Kasumi-1 (cell line): ENCODE results near the gene SBK3.
"Not testable (repeated sequence)": the region's sequence is repeated elsewhere in the genome, so short reads cannot be mapped to it uniquely, and the experiment has no call there.

Experiments used
- DNase-seq, 2 experiments: peaks; one replicate each; lab custom pipeline; 2025; lab: John Stamatoyannopoulos, UW

SBK3 gene

DNA sequence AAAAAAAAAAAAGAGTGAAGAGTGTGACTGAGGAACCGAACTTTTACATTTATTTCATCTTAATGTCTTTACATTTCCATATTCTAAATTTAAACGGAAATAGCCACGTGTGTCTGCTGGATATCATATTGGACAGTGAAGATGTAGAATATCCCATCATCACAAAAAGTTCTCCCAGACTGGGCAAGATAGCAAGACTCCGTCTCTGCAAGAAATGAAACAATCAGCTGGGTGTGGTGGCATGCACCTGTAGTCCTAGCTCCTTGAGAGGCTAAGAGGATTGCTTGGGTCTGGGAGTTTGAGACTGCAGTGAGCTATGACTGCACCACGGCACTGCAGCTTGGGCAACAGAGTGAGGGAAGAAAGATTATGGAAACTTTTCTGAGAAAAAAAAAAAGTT lies 31.4 kb upstream of the SBK3 start:
- no peak for DNase-seq

DNA sequence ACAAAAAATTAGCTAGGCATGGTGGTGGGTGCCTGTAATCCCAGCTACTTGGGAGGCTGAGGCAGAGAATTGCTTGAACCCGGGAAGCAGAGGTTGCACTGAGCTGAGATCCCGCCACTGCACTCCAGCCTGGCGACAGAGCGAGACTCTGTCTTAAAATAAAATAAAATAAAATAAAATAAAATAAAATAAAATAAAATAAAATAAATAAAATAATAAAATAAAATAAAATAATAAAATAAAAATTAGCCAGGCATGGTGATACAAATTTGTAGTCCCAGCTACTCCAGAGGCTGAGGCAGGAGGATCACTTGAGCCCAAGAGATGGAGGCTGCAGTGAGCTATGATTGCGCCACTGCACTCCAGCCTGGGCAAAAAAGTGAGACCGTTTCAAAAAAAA lies 28.6 kb upstream of the SBK3 start:
- DNase-seq: not testable (repeated sequence)

DNA sequence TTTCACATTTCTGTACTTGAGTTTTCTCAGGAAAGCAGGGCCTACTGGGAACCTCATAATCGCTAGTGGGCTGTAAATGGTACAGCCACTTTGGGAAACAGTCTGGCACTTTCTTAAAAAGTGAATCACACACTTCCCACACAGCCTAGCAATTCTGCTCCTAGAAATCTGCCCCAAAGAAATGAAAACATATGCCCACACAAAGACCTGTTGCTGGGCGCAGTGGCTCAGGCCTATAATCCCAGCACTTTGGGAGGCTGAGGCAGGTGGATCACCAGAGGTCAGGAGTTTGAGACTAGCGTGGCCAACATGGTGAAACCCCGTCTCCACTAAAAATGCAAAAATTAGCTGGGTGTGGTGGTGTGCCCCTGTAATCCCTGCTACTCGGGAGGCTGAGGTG lies 24.1 kb upstream of the SBK3 start:
- not testable (repeated sequence) for DNase-seq

DNA sequence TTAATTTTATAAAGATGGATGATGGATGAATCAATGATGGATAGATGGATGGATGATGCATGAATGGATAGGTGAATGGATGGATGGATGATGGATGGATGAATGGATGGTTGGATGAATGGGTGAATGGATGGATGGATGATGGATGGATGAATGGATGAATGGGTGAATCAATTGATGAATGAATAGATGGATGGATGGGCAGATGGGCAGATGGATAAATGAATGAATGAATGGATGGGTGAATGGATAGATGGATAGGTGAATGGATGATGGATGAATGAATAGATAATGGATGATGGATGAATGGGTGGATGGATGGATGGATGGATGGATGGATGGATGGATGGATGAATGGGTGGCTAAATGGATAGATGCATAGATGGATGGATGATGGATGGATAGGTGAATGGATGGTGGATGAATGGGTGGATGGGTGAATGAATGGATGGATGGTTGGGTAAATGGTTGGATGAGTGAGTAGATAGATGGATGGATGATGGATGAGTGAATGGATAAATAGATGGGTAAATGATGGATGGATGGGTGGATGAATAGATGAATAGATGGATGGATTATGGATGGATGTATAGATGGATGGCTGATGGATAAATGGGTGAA lies 22.5 kb upstream of the SBK3 start:
- DNase-seq: no peak

DNA sequence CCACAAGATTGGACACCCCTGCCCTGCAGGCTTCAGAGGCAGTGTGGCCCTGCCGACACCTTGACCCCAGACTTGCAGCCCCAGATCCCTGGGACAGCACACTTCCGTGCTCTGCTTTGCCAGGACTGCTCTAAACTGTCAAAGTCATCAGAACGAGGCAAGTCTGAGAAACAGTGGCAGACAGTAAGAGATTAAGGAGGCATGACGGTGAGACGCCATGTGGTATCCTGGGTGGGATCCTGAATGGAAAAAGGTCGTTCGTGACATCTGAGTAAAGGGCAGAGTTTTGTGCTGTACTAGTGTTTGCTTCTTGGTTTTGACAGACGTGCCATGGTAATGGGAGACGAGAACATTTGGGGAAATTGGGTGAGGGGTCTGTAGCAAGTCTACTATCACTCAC lies 21.5 kb upstream of the SBK3 start:
- no peak for DNase-seq

DNA sequence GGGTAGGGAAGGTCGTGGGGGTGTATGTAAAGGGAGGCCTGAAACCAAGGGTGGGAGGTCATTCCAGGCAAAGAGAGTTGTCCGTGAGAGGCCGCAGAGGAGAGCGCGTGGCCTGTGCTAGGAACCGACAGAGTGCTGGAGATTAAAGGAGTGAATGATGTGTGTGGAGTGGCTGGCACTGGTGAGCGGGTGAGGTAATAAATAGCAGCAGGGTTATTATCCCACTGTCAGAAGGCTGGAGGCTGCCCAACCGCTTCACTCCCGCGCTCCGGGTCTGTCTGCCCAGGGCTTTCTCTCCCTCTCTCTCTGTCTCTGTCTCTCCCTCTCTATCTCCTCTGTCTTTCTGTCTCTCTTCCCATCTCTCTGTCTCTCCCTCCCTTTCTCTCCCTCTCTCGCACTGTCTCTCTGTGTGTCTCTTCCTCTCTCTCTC lies 17.9 kb upstream of the SBK3 start:
- DNase-seq: no peak

DNA sequence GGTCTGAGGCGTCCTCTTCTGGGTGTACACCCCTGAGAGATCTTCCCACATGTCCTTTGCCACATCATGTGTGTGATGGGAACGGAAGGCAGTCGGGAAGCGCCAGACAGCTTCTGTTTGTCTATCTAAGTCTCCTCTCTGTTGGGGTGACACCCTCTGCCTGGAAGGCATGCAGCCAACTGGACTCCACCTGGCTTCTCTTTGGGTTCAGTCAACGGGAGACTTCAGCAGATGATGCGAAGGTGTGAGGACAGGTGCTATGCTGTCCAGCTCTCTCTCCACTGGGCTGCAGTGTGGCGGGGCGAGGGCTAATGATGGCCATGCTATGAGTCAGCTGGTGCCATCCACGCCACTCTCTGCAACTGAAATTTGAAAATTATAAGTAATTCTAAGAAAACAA lies 14.3 kb upstream of the SBK3 start:
- no peak for DNase-seq

DNA sequence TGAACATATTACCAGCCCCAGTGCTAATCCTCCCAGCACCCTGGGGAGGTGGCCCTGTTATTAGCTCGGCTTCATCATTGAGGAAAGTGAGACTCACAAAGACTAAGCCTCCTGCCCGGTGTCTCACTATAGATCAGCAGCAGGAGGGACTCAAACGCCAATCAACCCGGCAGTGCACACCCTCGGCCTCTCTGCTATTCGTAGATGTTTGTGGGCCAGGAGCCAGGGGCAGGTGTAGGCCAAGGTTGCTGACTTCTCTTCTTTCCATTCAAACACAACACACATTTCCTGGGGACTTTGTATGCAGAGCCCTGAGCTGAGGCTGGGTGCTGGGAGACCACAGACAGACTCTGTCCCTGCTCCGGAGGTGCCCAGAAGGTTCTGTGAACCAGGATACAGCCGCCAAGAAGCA lies 9.4 kb upstream of the SBK3 start:
- DNase-seq: no peak

DNA sequence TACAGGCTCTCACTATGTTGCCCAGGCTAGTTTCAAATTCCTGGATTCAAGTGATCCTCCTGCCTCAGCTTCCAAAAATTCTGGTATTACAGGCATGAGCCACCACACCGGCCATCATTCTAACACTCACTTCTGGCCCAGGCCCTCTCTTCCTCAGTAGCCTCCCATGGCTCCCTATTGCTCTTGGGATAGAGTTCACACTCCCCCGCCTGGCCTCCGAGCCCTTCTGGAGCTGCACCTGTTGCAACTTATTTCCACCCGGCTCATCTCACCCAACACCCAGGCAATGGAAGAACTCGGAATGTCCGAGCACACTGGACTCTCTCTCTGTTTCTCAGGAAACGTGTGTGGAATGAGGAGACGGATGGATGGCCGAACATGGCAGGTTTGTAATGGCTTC lies 9.0 kb upstream of the SBK3 start:
- DNase-seq: no peak

DNA sequence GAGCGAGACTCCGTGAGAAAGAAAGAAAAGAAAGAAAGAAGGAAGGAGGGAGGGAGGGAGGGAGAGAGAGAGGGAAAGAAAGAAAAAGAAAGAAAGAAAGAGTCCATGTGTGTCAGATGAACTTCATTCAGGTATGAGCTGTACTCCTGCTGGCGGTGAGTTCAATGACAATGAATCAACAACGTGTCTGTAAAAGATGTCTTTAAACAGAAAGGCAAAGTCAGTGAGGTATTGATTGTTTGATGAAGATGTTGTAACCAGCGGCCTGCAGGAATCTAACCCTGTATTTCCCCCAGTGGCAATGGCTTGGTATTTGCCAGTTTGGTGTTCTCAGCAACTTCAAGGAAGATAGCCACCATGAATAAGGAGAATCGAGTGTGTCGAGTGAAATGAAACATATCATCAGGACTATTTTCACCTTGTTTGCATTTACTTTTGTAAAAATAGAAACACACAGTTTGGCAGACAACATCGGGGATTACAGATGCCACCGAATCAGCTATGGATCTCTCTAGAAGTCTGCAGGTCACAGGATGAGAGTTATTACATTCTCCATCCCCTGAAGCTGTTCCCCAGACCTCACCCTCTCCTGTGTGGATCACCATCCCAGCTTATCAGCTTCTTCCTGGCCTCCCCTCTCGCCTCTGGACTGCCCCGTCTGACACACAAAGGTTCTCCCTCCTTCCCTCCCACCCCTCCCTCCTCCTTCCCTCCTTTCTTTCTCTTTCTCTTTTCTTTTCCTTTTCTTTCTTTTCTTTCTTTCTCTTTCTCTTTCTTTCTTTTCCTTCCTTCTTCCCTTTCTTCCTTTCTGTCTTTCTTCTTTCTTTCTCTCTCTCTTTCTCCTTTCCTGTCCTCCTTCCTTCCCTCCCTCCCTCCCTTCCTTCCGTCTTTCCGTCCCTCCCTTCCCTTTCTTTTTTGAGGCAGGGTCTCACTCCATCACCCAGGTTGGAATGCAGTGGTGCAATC lies 8.2 kb upstream of the SBK3 start:
- DNase-seq: no peak

DNA sequence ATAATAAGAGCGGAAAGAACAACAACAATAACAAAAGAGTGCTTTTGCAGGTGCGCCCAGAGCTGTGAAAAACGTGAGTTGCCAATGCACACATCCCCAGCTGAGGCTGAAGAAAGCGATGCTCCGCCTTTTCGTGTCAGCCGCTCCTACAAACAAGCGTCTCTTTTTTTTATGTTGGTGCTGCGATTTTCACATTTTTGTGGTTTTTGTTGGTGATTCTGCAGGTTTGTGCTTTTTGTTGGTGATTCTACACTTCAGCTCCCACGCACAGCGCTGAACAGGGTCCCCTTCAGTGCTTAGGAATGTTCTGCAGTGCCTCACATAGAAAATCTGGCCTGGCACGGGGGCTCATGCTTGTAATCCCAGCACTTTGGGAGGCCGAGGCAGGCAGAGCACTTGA lies 7.3 kb upstream of the SBK3 start:
- DNase-seq: no peak

DNA sequence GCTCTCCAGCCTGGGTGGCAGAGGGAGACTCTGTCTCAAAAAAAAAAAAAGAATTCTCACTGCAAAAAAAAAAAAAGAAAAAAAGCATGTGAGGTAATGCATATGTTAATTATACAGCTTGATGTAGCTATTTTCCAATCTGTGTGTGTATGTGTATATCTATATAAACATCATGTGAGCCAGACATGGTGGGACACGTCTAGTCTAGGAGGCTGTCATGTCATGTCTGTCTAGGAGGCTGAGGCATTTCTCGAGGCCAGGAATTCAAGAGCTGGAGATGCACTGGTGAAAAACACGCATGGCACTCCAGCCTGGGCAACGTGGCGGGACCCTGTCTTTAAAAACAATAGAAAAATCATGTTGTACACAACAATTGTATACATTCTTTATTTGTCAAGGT lies 6.9 kb upstream of the SBK3 start:
- no peak for DNase-seq

DNA sequence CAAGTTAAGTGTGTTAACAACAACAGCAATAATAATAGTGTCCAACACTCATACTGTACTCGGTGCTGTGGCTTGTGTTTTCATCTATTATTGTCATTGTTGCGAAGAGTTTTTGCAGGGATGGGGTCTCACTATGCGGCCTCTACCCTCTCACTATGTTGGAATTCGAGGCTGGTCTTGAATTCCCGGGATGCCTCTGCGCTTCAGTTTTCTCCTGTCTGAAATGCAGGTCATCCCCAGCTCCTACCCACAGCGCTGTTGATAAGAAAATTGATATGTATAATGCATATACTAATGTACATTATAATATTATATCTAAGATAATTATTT lies 4.9 kb upstream of the SBK3 start:
- DNase-seq: no peak

DNA sequence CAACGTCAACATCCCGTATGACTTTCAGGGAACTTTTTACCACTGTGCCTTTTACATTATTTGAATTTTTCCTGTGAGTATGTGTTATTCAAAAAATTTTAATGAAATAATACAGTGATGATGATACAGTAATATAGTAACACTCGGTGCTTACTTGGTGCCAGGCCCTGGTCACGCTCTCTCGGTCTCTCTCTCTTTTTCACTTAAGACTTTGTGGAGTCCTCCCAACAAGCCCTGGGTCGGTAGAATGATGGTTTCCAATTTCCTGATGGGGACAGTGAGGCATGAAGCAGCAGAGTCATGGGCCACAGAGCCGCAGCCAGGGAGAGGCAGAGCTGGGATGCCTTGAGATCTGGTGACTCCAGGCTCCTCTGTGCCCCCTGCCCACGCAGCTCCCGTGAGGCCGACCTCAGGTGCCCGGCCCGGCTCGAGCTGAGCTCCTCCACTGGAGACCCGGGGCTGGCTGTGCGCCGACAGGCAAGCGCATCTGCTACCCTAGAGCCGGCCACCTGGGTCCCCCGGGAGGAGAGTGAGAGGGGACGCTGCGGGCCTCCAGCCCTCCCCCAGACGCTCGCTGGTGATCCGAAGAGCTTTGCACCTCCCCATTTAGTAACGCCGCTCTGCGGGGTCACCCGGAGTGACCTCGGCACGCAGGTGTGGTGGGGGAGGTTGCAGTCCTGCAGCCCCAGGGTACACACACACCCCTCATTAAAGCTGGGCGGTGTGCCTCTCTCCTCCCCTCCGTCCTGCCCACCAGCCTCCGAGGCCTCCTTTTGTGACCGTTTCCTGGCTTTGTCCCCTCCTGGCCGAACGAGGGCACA lies 4.4 kb upstream of the SBK3 start:
- no peak for DNase-seq

DNA sequence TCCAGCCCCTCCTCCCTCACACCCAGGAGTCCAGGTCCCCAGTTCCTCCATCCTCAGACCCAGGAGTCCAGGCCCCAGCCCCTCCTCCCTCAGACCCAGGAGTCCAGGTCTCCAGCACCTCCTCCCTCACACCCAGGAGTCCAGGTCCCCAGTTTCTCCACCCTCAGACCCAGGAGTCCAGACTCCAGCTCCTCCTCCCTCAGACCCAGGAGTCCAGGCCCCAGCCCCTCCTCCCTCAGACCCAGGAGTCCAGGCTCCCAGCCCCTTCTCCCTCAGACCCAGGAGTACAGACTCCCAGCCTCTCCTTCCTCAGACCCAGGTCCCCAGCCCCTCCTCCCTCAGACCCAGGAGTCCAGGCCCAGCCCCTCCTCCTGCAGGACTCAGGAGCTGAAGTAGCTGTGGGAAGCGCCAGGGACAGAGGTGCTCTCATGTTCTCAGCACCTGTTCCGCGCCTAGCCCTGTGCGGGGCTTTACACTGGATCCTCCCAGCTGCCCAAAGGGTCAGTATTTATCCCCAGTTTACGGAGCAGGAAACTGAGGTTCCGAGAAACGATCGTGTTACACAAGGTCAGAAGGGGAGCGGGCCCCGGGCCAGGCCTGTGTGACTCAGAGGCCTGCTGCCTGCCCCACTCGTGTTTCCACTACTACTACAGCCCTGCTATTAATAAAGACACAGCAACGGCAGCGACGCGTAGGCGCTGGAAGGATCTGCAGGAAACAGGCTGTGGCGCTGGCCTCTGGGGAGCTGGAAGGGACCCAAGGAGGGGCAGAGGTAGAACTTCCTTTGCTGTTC lies 1.7 kb upstream of the SBK3 start:
- DNase-seq: peak; percentile 90 to 93

DNA sequence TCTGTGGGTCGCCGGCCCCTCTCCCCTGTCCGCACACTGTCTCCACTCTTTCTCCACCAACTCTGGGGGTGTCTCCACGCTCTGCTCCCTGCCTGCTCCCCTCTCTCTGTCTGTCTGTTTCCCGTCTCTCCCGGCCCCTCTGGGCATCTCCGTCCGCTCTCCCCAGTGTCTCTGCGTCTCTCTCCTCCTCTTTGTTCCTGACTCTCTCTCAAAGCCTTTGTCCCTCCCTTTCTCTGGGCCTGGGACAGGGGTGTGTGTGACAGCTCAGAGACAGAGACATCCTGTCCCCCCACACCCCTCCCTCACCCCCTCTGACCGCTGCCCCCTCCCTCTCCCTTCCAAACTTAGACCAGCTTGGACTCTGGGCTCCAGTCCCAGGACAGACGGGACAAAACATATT lies 668 bp upstream of the SBK3 start:
- no peak for DNase-seq

DNA sequence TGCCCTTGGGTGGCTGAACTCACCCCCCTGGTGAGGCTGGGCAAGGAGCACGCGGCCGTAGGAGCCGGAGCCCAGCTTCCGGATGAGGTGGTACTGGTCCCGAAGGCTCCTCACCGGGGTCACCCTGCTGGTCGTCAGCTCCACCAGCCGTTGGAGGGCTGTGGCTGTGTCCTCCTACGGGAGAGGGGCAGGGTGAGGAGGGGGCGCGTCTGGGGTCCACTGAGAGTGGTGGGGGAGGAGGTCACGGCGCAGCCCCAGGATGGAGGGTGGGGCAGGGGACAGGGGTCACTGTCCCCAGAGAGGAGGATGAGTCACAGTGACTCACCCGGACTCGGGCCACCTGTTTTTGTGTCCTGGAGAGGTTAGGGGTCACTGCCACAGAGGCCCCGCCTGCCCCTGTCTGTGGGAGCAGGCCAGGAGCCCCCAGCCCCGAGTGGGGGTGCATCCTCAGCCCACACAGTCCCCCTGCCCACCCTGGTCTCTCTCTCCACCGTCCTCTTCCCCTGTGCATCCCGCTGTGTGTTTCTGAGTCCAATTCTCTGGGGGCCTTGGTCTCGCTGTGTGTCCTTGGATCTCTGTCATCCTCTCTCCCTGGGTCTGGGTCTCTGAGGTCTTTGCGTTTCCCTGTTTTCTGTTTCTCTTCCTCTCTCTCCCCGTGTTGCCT lies 435 bp downstream of the SBK3 start:
- DNase-seq: no peak

DNA sequence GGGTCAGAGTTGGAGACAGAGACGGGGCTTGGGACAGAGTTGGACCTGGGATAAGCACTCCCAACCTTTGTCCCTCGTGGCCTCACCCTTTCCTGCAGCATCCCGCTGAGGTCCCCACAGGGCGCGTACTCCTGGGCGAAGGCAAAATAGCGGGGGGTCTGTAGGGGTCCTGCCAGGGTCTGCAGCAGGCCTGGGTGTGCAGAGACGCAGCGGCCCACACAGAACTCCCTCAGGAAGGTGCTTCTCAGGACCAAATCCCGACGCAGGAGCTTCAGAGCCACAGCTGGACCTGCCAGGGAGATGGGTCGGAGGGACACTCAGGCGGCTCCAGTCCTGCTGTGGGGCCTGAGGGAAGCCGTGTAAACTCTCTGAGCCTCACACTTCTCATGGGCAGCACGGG lies 1.3 kb downstream of the SBK3 start:
- no peak for DNase-seq

DNA sequence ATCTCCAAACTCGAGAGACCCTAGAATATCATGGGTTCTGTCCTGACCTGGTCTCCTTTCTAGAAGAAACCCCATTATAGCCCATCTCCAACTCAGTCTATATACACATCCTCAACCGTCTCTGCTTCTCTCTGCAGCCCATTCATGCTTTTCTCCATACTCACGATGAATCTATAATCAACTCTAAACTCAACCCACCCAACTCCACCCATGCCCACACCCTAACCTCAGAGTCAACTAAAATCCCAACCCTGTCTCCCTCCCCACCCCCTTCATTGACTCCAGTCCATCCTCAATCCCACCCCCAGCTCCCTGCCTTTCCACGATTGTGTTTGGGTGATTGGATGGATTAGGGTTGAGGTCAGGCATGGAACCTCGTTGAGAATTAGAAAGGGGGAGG lies 1.8 kb downstream of the SBK3 start:
- DNase-seq: no peak

DNA sequence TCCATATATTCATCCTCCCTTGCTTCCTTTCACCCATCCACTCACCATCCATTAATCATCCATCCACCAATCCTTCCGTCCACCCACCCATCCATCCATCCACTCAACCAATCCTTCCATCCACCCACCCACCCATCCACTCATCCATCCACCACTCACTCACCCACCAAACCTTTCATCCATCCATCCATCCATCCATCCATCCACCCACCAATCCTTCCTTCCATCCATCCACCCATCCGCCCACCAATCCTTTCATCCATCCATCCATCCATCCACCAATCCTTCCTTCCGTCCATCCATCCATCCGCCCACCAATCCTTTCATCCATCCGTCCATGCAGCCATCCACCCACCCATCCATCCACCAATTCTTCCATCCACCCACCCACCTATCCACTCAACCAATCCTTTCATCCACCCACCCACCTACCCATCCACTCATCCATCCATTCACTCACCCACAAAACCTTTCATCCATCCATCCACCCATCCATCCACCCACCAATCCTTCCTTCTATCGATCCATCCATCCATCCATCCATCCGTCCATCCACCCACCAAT lies 3.0 kb downstream of the SBK3 start:
- DNase-seq: no peak

DNA sequence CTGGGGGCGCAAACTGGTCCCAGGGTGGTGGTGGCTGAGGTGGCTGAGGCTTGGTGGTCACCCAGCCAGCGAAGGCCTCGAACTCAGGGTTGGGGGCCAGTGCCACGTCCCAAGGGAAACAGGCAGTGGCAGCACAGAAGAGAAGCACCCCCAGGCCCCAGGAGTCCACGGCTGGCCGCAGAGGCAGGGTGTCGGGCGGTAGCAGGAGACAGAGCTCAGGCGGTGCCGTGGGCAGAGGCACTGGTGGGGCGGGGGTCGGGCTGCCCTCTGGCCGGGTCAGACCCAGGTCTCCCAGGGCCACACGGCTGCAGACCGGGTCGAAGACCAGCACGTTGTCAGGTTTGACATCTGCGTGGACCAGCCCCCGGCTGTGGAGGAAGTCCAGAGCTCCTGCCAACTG lies 4.3 kb downstream of the SBK3 start:
- DNase-seq: no peak
